Stimulated activated naive B cell treated with anti-CD40 and anti-IgM and Interleukin-4, amounts not matched to agents 10 μg/mL and 1 μg/mL and 100 μg/mL, for 72 hours (primary cell): ENCODE measurements around the gene CALR3.
A peak's percentile ranks its signal among the peaks of the same experiment; 100 is the strongest.
"Not testable (repeated sequence)": the region's sequence is repeated elsewhere in the genome, so short reads cannot be mapped to it uniquely, and the experiment has no call there.

ENCODE experiments used
- ATAC-seq, 2 donors: fragments of 150-1000 bp; cut with Tn5 transposase; replicated peaks; 2 replicates each; pipeline ENCODE4 v1.10.0; 2021; ENCODE audit warnings: moderate library complexity in 1 of 2
- DNase-seq: peaks from one replicate; pipeline ENCODE4 v3.0.0; 2021
- H3K27ac Mint-ChIP-seq: one replicate; pipeline ENCODE4 v1.8.0; 2022; ENCODE audit warnings: mild to moderate bottlenecking, mixed read lengths
- H3K27me3 Mint-ChIP-seq, 2 donors: one replicate each; pipeline ENCODE4 v1.8.0; 2022; ENCODE audit warnings: mixed read lengths in 2 of 2
- H3K36me3 Mint-ChIP-seq, 2 donors: one replicate each; pipeline ENCODE4 v1.8.0; 2022; ENCODE audit warnings: mixed read lengths in 2 of 2, mild to moderate bottlenecking in 1 of 2
- H3K4me1 Mint-ChIP-seq, 2 donors: one replicate each; pipeline ENCODE4 v1.8.0; 2022; ENCODE audit warnings: mixed read lengths in 2 of 2, mild to moderate bottlenecking in 1 of 2
- H3K4me3 Mint-ChIP-seq, 2 donors: one replicate each; pipeline ENCODE4 v1.8.0; 2022; ENCODE audit warnings: mild to moderate bottlenecking in 2 of 2, mixed read lengths in 2 of 2, moderate library complexity in 1 of 2
- H3K9me3 Mint-ChIP-seq, 2 donors: one replicate each; pipeline ENCODE4 v1.8.0; 2022; ENCODE audit warnings: mixed read lengths in 2 of 2, mild to moderate bottlenecking in 1 of 2

Gene CALR3

DNA sequence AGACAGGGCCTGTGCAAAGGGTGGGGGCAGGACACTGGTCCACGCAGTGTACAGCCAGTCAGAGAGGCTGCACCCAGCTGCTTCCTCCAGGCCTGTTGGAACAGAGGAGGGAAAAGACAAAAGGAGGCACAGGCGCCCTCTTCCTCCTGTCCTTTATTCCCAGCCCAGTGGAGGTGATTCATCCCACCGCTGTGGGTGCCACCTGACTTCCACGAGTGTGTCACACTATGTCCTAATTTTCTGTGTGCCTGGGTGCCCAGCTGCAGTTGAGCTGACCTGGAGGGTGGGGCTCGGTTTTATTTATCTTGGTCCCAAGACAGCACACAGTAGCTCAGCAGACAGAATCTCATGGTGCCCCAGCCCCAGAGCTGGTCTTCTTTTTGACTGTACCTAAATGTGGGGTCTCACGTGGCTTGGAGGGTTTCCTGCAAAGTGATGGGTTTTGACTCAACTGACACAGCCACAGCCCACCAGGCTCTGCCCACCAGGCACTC is 33.2 kb downstream of the CALR3 start:
- no peak for ATAC-seq

DNA sequence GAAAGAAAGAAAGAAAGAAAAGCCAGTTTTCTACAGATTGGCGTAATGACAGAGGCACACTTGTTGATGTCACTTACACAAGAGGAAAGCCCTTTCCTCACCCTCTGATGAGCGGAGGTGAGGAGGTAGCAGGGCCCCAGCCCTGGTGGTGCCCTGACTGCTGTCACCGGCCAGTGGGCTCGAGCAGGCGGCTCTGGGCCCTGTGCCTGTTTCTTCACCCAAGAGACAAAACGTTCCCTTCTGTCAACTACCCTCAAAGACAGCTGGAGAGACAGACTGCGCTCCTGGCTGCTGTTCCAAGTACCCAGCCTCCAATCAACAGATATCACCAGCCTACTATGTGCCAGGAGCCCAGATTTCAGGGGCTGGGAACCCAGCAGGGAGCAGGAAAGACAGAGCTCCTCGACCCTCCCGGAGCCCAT is 34.3 kb downstream of the CALR3 start:
- ATAC-seq (no peak), DNase-seq (no peak)
- peaks cover 21 to 29% of the 10 kb centered on the region in 2 donors for H3K36me3 Mint-ChIP-seq
- H3K27ac Mint-ChIP-seq: peak overlapping the region; percentile 68
- H3K27me3 Mint-ChIP-seq: no peaks in the 10 kb centered on the region
- H3K4me3 Mint-ChIP-seq: no peak overlapping the region
- peaks cover 55 to 90% of the 10 kb centered on the region in 2 donors for H3K4me1 Mint-ChIP-seq
- no peaks in the 10 kb centered on the region for H3K9me3 Mint-ChIP-seq

More for the DNA sequence above, 33.2 kb downstream of the CALR3 start:
- peak overlapping the region; percentile 44 for H3K27ac Mint-ChIP-seq
- H3K4me3 Mint-ChIP-seq: no peak overlapping the region
- DNase-seq: no peak
- H3K9me3 Mint-ChIP-seq: no peaks in the 10 kb centered on the region
- no peaks in the 10 kb centered on the region for H3K27me3 Mint-ChIP-seq
- peaks cover 50 to 88% of the 10 kb centered on the region in 2 donors for H3K4me1 Mint-ChIP-seq
- peaks cover 21 to 34% of the 10 kb centered on the region in 2 donors for H3K36me3 Mint-ChIP-seq

DNA sequence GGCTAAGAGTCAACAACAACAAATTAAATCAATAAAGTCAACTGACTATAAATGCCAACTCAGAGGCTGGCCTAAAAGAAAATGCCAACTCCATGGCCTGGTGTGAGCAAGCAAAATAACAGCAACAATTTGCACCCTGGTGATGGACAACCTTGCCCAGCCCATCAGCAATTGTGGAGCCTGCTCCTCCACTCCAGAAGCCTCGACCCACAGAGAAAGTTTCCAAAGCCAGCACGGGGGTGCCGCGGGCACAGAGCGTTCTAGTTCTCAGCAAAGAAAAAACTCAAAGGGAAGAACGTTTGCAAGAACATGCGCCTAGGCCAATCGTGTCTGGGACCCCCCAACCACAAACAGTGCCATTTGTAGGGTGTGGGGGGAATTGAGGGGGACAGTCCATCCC is 35.5 kb downstream of the CALR3 start:
- DNase-seq (no peak), ATAC-seq (no peak)
- H3K9me3 Mint-ChIP-seq: no peaks in the 10 kb centered on the region
- no peaks in the 10 kb centered on the region for H3K27me3 Mint-ChIP-seq
- H3K4me3 Mint-ChIP-seq: no peak overlapping the region
- no peak overlapping the region for H3K27ac Mint-ChIP-seq
- peaks cover 22 to 34% of the 10 kb centered on the region in 2 donors for H3K36me3 Mint-ChIP-seq
- peaks cover 57 to 95% of the 10 kb centered on the region in 2 donors for H3K4me1 Mint-ChIP-seq

DNA sequence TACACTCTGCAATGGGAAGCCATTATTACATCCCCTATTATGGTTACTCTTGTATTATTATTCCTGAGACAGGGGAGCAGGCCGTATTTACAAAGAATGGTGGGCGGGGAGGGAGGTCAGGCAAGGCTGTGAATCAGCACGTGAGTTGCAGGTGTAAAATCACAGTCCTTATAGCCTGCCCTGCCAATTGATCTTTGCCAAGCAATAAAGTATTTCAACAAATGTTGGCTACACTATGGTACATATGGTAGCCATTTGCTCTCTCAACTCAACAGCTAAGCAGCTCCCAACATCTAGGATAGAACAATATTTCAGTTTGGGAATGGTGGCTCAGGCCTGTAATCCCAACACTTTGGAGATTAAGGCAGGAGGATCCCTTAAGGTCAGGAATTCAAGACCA is 36.3 kb downstream of the CALR3 start:
- Mint-ChIP-seq H3K36me3 (peaks cover 18 to 29% of the 10 kb centered on the region in 2 donors), H3K9me3 (no peaks in the 10 kb centered on the region), H3K27me3 (no peaks in the 10 kb centered on the region), H3K4me3 (no peak overlapping the region), H3K4me1 (peaks cover 56 to 89% of the 10 kb centered on the region in 2 donors), H3K27ac (no peak overlapping the region)
- no peak for DNase-seq
- ATAC-seq: no peak

DNA sequence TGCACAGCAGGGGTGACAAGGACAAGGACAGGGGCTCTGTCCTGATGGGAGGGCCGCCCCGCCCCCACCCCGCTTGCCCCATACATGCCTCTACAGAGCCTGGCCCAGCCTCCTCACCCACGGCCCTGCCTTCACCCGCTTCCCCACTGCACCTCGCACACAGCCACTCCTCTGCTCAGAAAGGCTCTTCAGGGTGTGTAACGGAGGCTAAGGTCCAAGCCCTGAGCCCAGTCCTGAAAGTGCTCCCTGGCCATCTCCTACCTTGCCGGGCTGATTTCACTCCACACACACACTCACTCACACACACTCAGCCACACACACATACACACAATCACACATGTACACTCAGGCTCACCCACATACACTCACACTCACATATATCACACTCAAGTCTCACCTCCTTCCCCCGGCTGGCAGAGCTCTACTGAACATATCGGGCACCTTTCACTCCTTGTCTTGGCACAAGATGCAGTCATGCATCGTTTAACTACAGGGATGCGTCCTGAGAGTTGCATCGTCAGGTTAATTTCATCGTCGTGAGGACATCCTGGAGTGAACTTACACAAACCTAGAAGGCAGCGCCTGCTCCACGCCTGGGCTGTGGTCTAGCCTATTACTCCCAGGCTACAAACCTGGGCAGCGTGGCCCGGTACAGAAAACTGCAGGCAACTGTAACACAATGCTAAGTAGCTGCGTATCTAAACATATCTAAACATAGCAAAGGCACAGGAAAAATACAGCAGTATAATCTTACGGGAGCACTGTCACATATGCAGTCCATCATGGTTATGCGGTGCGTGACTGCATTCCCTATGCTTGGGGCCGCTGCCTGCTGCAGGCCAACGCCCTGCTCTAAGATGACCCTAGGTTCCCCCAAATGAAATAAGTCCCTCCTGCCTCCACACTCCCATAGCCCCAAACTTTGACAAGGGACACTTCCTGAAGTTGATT is 37.3 kb downstream of the CALR3 start:
- H3K36me3 Mint-ChIP-seq: peaks cover 19 to 26% of the 10 kb centered on the region in 2 donors
- no peaks in the 10 kb centered on the region for H3K27me3 Mint-ChIP-seq
- H3K4me1 Mint-ChIP-seq: peaks cover 57 to 89% of the 10 kb centered on the region in 2 donors
- peak; percentile 31 to 42 for ATAC-seq
- H3K27ac Mint-ChIP-seq: no peak overlapping the region
- H3K4me3 Mint-ChIP-seq: peak overlapping the region; percentile 0 to 80
- no peaks in the 10 kb centered on the region for H3K9me3 Mint-ChIP-seq
- DNase-seq: no peak

DNA sequence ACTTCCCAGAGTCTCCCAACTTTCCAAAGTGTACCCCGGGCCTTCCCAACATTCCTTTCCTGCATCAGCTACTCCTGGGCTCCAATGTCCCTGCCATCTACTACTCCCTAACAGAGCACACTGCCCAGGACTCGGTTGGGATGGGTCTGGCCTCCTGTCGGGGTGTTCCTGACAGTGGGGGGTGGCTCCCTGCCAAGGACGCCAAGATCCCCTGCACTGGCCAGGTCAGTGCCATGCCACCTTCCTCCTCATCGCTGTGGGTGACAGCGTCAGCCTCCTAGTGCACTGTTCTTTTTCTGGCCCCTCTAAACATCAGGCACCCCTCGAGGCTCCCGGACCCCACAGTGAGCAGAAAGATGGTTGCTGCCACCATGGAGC is 38.0 kb downstream of the CALR3 start:
- Mint-ChIP-seq H3K4me1 (peaks cover 50 to 89% of the 10 kb centered on the region in 2 donors), H3K36me3 (peaks cover 13 to 19% of the 10 kb centered on the region in 2 donors), H3K27ac (peak overlapping the region; percentile 53), H3K27me3 (no peaks in the 10 kb centered on the region), H3K4me3 (peak overlapping the region; percentile 49 to 80), H3K9me3 (no peaks in the 10 kb centered on the region)
- ATAC-seq (peak; percentile 6 to 18), DNase-seq (no peak)

DNA sequence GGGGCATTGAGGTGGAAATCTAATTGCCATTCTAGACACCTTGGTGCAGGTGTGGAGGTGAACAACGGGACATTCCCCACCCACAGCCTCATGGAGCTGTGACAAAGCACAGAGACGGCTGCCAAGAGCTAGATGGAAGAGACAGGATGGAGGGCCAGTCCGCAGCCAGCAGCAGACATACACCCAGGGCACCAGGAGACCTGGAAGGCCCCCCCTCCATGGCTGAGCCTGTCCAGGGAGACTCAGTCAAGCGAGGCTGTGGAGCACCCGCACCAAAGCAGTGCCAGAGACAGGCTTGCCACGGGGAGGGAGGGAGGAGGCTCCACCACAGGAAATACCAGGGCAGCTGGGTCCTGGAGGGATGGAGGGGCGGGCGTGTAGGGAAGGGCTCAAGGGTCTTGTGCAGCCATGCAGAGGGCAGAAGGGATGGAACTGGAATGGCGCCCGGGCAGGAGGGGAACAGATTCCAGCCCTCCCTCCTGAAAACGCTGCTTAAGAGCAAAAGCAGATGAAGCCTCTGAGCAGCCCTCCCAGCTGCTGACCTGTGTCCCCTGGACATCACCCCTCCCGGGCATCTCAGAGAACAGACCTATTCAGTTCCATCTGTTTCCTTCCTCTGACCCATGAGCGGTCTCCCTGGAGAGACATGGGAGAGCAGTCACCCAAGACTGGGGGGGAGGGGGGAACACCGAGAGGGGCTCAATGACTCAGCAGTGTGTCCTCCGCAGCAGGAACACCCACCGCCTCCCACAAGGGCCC is 38.6 kb downstream of the CALR3 start:
- DNase-seq: no peak
- peak overlapping the region; percentile 64 to 80 for H3K4me3 Mint-ChIP-seq
- H3K4me1 Mint-ChIP-seq: peaks cover 50 to 89% of the 10 kb centered on the region in 2 donors
- no peaks in the 10 kb centered on the region for H3K27me3 Mint-ChIP-seq
- peak overlapping the region; percentile 92 for H3K27ac Mint-ChIP-seq
- no peaks in the 10 kb centered on the region for H3K9me3 Mint-ChIP-seq
- peaks cover 11 to 19% of the 10 kb centered on the region in 2 donors for H3K36me3 Mint-ChIP-seq
- peak; percentile 61 to 66 for ATAC-seq

DNA sequence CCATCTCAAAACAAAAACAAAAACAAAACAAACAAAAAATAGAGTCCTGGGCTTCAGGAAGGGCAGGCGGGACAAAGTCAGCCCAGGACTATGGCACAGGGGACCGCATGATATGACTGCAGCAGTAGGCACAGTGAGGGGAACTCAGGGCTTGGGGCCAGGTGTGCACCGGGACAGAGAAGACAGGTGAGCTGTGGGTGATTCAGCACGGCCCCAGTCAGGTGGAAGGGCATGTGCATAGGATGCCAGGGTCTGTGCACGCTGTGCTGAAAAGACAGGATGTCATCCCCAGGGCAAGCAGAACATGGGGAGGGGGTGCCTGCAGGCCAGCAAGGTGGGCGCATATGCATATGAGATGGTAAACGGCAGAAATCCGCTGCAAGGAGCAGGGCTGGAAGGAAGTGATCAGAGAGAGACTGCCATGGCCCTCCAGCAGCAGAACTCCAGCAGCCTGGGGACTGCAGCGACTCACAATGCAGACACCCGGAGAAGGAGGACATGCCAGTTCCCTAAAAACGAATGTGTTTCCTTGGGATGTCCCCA is 39.2 kb downstream of the CALR3 start:
- peaks cover 11 to 19% of the 10 kb centered on the region in 2 donors for H3K36me3 Mint-ChIP-seq
- peak overlapping the region; percentile 92 for H3K27ac Mint-ChIP-seq

DNA sequence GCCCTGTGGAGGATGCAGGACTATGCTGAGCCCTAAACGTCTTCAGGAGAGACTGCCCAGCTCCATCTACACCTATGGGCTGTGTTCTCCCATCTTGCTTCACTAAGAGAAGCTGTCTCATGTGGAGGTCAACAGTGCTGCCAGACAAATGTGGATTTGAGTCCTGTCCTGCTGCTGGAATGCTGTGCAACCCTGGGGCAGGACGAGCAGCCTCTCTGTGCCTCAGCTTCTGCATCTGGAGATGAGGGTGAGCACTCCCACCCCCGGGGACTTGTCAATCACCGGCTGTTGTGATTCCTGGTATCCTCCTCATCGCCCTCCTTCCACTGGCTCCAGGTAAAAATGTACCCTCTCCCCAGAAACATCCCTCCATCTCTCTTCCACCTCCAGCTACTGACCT is 40.5 kb downstream of the CALR3 start:
- ATAC-seq (no peak), DNase-seq (no peak)
- peaks cover 14 to 22% of the 10 kb centered on the region in 2 donors for H3K36me3 Mint-ChIP-seq
- H3K27me3 Mint-ChIP-seq: no peaks in the 10 kb centered on the region
- no peaks in the 10 kb centered on the region for H3K9me3 Mint-ChIP-seq
- H3K4me1 Mint-ChIP-seq: peaks cover 48 to 84% of the 10 kb centered on the region in 2 donors
- no peak overlapping the region for H3K4me3 Mint-ChIP-seq
- peak overlapping the region; percentile 65 for H3K27ac Mint-ChIP-seq

More for the DNA sequence above, 39.2 kb downstream of the CALR3 start:
- DNase-seq (no peak), ATAC-seq (peak; percentile 42 to 43)
- no peaks in the 10 kb centered on the region for H3K27me3 Mint-ChIP-seq
- peaks cover 47 to 84% of the 10 kb centered on the region in 2 donors for H3K4me1 Mint-ChIP-seq
- H3K9me3 Mint-ChIP-seq: no peaks in the 10 kb centered on the region
- H3K4me3 Mint-ChIP-seq: peak overlapping the region; percentile 64 to 80

DNA sequence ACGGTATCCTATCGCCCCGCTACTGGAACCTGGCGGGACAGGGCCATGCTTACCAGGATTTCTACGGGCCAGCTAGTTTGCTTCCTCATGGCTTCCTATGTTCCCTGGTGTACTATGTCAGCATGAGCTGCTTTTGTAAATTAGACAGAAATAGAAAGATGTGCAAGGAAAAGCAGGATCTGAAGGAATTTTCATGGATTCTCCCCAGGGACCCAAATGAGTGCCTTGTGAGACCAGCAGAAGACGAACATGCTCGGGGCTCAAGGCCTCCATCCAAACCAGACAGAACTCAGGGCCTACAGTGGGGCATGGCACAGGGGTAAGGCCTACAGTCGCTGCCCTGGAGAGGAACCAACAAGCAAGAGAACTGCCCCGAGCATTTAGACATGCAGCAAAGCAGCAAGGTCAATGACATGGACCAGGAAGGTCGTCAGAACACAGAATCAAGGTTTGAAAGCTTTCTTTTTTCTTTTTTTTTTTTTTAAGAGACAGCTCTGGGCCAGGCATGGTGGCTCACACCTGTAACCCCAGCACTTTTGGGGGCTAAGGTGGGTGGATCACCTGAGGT is 41.5 kb downstream of the CALR3 start:
- peak overlapping the region; percentile 83 for H3K27ac Mint-ChIP-seq
- no peak overlapping the region for H3K4me3 Mint-ChIP-seq
- peaks cover 50 to 84% of the 10 kb centered on the region in 2 donors for H3K4me1 Mint-ChIP-seq
- H3K36me3 Mint-ChIP-seq: peaks cover 17 to 31% of the 10 kb centered on the region in 2 donors
- peaks cover 2 to 5% of the 10 kb centered on the region in 2 donors for H3K9me3 Mint-ChIP-seq
- no peak for ATAC-seq
- no peaks in the 10 kb centered on the region for H3K27me3 Mint-ChIP-seq
- DNase-seq: no peak

DNA sequence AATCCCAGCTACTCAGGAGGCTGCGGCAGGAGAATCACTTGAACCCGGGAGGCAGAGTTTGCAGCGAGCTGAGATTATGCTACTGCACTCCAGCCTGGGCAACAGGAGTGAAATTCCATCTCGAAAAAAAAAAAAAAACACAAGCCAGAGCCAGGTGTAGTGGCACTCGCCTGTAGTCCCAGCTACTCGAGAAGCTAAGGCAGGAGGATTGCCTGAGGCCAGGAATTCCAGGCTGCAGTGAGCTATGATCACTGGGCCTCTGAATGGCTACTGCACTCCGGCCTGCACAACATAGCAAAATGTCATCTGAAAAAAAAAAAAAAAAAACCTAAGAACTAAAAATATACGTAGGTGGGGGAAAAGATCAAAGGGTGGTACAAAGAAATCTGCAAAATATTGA is 43.6 kb downstream of the CALR3 start:
- Mint-ChIP-seq H3K36me3 (peaks cover 34 to 43% of the 10 kb centered on the region in 2 donors), H3K27ac (no peak overlapping the region), H3K4me1 (peaks cover 48 to 84% of the 10 kb centered on the region in 2 donors), H3K27me3 (no peaks in the 10 kb centered on the region), H3K4me3 (no peak overlapping the region), H3K9me3 (peaks cover 5 to 10% of the 10 kb centered on the region in 2 donors)
- no peak for ATAC-seq
- no peak for DNase-seq

DNA sequence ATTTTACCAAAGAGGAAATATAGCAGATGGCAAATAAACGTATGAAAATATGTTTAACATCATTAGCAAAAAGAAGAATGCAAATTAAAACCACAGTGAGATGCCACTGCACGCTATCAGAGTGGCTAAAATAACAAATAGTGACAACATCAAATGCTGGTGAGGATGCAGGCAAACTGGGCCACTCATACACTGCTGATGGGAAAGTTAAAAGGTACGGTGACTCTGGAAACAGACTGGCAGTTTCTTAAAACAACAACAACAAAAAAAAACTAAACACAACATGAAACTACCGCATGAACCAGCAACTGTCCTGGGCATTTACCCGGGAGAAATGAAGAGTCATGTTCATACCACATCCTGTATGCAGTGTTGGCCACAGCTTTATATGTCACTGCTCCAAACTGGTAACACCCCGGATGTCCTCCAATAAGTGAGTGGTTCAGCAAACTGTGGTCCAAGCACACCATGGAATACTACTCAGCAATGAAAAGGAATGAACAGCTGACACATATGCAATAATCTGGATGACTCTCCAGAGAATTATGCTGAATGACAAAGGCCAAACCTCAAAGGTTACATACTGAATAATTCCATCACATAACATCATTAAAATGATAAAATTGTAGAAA is 46.5 kb downstream of the CALR3 start:
- peak overlapping the region; percentile 44 to 76 for H3K4me3 Mint-ChIP-seq
- DNase-seq (peak; percentile 66), ATAC-seq (peak; percentile 55 to 59)
- H3K9me3 Mint-ChIP-seq: peaks cover 5 to 10% of the 10 kb centered on the region in 2 donors
- no peaks in the 10 kb centered on the region for H3K27me3 Mint-ChIP-seq
- peak overlapping the region; percentile 97 for H3K27ac Mint-ChIP-seq
- peaks cover 58 to 91% of the 10 kb centered on the region in 2 donors for H3K4me1 Mint-ChIP-seq
- H3K36me3 Mint-ChIP-seq: peaks cover 30 to 34% of the 10 kb centered on the region in 2 donors

DNA sequence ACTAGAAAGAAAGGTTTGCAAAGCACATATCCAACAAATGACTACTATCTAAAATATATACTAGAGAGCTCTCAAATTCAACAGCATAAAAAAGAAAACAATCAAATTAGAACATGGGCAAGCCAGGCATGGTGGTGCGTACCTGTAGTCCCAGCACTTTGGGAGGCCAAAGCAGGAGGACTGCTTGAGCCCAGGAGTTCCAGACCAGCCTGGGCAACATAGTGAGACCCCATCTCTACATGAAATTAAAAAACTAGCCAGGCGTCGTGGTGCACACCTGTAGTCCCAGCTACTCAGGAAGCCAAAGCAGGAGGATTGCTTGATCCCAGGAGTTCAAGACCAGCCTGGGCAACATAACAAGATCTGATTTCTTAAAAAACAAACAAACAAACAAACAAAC is 47.1 kb downstream of the CALR3 start:
- Mint-ChIP-seq H3K4me3 (peak overlapping the region; percentile 44 to 76), H3K36me3 (peaks cover 29 to 37% of the 10 kb centered on the region in 2 donors), H3K27ac (peak overlapping the region; percentile 97), H3K4me1 (peaks cover 58 to 91% of the 10 kb centered on the region in 2 donors)
- not testable (repeated sequence) for DNase-seq, H3K9me3 Mint-ChIP-seq, ATAC-seq, H3K27me3 Mint-ChIP-seq
